Measurements from ENCODE around the gene C2orf81. TPM values are rescaled to one million over a fixed set of nuclear protein-coding genes. Genes with fewer than 3 reads are reported as not detected.
A peak's percentile ranks its signal among the peaks of the same experiment; 100 is the strongest.

Gene C2orf81
- total and polyA plus RNA-seq, 8 donors: 0.87 to 6.5 (median 2.0) TPM

DNA sequence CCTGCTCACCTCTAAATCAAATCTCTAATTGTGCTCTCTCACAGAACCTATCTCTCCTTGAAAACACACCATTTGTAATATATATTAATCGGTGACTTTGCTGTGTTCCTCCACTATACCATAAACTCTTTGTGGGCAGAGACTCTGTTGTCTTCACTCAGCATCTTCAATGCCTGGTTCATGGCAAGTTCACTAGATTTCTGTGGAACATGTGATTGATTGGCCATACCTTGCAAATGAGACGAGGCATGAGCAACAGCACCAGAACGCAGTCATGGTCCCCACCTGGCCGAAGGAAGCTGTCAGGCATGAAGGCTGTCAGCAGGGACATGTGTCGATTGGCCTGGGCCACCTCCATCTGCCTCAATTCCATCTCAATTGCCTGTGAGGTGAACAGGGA is 52.9 kb downstream of the C2orf81 start:
- no peaks in the 10 kb centered on the region for H3K27me3 ChIP-seq
- H3K4me1 ChIP-seq: no peaks in the 10 kb centered on the region
- H3K36me3 ChIP-seq: peaks cover 9 to 75% (median 55%) of the 10 kb centered on the region in 3 donors
- no peak for FAIRE-seq
- TF ChIP-seq CTCF (IDR thresholded peaks at IDR 0.05): no peak
- H3K9me3 ChIP-seq: no peaks in the 10 kb centered on the region
- DNase-seq: no peak
- WGBS, 2 donors: 90 to 94% methylated on average over 5 of the region's 5 CpGs
- no peak overlapping the region for H3K4me3 ChIP-seq
- ATAC-seq: no peak
- intact Hi-C loops (cut with DNase I): no loop called here
- no peak overlapping the region for H3K27ac ChIP-seq

DNA sequence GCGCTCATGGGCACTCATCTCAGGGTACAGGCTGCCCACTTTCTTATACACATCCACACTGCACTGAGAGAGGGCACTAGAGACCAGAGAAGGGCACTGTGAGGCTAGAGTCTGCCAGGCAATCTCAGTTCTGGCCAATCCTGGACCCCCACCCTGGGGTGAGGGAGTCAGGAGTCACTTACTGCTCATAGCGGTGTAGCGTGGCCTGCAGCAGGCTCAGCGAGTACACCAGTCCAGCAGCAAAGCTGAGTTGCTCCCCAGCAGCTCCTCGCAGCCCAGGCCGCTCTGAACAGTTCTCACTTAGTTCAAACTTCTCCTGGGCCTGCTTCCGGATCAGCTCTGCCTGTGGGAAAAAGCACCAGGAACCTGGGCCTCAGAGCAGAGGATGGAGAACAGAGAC is 53.6 kb downstream of the C2orf81 start:
- no peaks in the 10 kb centered on the region for H3K9me3 ChIP-seq
- intact Hi-C loops (cut with DNase I): no loop called here
- TF ChIP-seq CTCF (IDR thresholded peaks at IDR 0.05): no peak
- ATAC-seq (no peak), DNase-seq (no peak), FAIRE-seq (no peak)
- 97 to 98% methylated on average over 7 of the region's 7 CpGs for WGBS, 2 donors
- H3K4me3 ChIP-seq: no peak overlapping the region
- H3K36me3 ChIP-seq: peaks cover 11 to 82% (median 55%) of the 10 kb centered on the region in 3 donors
- H3K4me1 ChIP-seq: no peaks in the 10 kb centered on the region
- H3K27me3 ChIP-seq: no peaks in the 10 kb centered on the region
- H3K27ac ChIP-seq: no peak overlapping the region

DNA sequence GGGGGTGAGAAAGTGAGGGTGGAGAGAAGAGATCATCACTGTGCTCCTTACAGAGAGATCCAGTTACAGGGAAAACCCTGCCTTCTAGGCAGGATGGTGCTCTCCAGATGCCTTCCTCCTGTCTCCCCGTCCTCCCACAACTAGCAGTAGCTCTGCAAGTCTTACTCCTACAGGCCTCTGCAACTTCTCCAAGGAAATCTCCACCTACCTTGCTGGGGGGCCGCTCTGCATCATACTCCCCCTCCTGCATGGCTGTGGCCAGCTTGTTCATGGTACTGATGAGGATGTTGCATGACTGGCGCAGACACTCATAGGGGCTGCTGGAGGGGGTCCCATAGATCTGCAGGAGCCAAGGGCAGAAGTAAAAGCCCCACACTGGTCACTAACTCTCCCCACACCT is 55.4 kb downstream of the C2orf81 start:
- Histone ChIP-seq H3K27ac (no peak overlapping the region), H3K4me3 (no peak overlapping the region), H3K36me3 (peaks cover 11 to 98% (median 60%) of the 10 kb centered on the region in 3 donors), H3K4me1 (no peaks in the 10 kb centered on the region), H3K27me3 (no peaks in the 10 kb centered on the region), H3K9me3 (no peaks in the 10 kb centered on the region)
- no peak for ATAC-seq
- WGBS, 2 donors: 91 to 96% methylated on average over 3 of the region's 3 CpGs
- intact Hi-C loops (cut with DNase I): no loop called here
- TF ChIP-seq CTCF (IDR thresholded peaks at IDR 0.05): no peak
- FAIRE-seq: no peak
- no peak for DNase-seq

DNA sequence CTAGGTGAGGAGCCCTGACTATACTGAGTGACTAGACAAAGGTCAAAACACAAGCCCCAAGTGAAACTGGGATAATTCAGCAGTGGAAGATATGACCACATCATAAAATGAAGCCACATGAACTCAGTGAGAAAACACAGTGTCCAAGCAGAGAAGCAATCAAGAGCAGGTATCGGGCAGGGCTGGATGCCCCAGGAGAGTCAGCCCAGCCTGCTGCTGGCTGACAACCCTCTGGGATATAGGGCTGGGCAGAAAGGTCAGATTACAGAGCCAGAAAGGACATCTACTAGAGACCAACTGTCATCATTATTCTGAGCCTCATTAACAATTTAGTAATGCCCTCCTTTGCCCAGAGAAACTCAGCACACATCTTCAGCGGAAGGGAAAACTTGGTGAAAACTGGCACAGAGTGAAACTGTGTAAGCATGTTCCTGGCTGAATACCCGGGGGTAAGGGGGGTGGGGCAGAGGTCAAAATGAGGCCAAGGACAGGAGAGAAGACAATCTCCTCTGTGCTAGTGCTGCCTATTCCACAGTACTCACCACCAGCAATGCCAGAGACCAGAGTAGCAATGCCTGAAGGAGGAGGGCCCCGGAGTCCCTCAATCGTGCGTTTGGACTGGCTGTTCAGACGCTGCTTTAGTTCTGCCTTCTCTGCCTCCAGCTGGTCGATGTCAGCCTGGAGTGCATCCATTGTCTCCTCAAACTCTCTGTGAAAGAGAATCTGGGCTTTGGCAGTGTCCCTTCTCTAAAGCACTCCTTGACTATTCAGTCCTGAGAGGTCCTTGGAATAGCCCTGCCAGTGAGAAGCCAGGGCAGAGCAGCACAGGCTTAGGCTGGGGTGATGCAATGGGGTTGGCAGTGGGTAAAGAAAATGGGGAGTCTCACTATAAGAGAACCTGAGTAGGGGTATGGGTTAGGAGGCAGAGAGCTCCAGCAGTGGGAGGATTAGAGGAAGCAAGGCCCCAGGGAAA is 56.6 kb downstream of the C2orf81 start:
- TF ChIP-seq CTCF (IDR thresholded peaks at IDR 0.05): no peak
- no peak for DNase-seq
- H3K4me3 ChIP-seq: no peak overlapping the region
- no peak for FAIRE-seq
- peaks cover 11 to 95% (median 66%) of the 10 kb centered on the region in 3 donors for H3K36me3 ChIP-seq
- H3K27ac ChIP-seq: no peak overlapping the region
- 73 to 75% methylated on average over 8 of the region's 8 CpGs for WGBS, 2 donors
- ATAC-seq: peak in 1 of 4 donors; percentile 28
- no peaks in the 10 kb centered on the region for H3K4me1 ChIP-seq
- intact Hi-C loops (cut with DNase I): no loop called here
- H3K27me3 ChIP-seq: no peaks in the 10 kb centered on the region
- H3K9me3 ChIP-seq: no peaks in the 10 kb centered on the region

Other genes with a start within 250 kb of the C2orf81 start
- 10 to 100 TPM; 16.1 to 53.3 (median 25.8) TPM for gene MOB1A, start 242.7 kb downstream of the C2orf81 start, total RNA-seq
- gene MOB1A, start 242.7 kb downstream of the C2orf81 start, polyA plus RNA-seq: 10 to 100 TPM in 1 of 2 donors, 1 to 10 TPM in 1; 7.8 to 12.2 TPM
- gene MTHFD2, start 223.0 kb downstream of the C2orf81 start, total RNA-seq: 100 to 1,000 TPM in 1 of 6 donors, 10 to 100 TPM in 5; 23.7 to 288 (median 31.9) TPM
- 10 to 100 TPM; 10.2 to 14.3 TPM for gene MTHFD2, start 223.0 kb downstream of the C2orf81 start, polyA plus RNA-seq
- 1 to 10 TPM in 5 of 6 donors, under 1 TPM in 1; 0.60 to 2.2 (median 1.4) TPM for gene SLC4A5, start 78.2 kb downstream of the C2orf81 start, total RNA-seq
- gene SLC4A5, start 78.2 kb downstream of the C2orf81 start, polyA plus RNA-seq: 1 to 10 TPM; 1.2 to 1.8 TPM
- 10 to 100 TPM; 37.7 to 64.3 (median 48.1) TPM for gene DCTN1, start 41.3 kb downstream of the C2orf81 start, total RNA-seq
- 10 to 100 TPM; 75.9 to 84.7 TPM for gene DCTN1, start 41.3 kb downstream of the C2orf81 start, polyA plus RNA-seq
- 1 to 10 TPM; 3.1 to 6.2 (median 3.7) TPM for gene WDR54, start 111 bp upstream of the C2orf81 start, total RNA-seq
- gene WDR54, start 111 bp upstream of the C2orf81 start, polyA plus RNA-seq: 10 to 100 TPM in 1 of 2 donors, 1 to 10 TPM in 1; 6.6 to 22.8 TPM
- gene RTKN, start 20.3 kb upstream of the C2orf81 start, total RNA-seq: 10 to 100 TPM; 20.7 to 45.5 (median 29.7) TPM
- gene RTKN, start 20.3 kb upstream of the C2orf81 start, polyA plus RNA-seq: 10 to 100 TPM; 63.4 to 63.7 TPM
- gene INO80B, start 33.5 kb upstream of the C2orf81 start, total RNA-seq: 10 to 100 TPM; 17.1 to 38.8 (median 28.3) TPM
- 10 to 100 TPM; 51.8 to 68.7 TPM for gene INO80B, start 33.5 kb upstream of the C2orf81 start, polyA plus RNA-seq
- 10 to 100 TPM; 29.1 to 50.4 (median 37.4) TPM for gene WBP1, start 36.8 kb upstream of the C2orf81 start, total RNA-seq
- gene WBP1, start 36.8 kb upstream of the C2orf81 start, polyA plus RNA-seq: 100 to 1,000 TPM in 1 of 2 donors, 10 to 100 TPM in 1; 85.8 to 149 TPM
- gene MOGS, start 43.8 kb upstream of the C2orf81 start, total RNA-seq: 10 to 100 TPM; 27.7 to 49.5 (median 36.6) TPM
- 10 to 100 TPM; 47.1 to 59.9 TPM for gene MOGS, start 43.8 kb upstream of the C2orf81 start, polyA plus RNA-seq
- 10 to 100 TPM; 37.6 to 60.0 (median 39.4) TPM for gene MRPL53, start 51.1 kb upstream of the C2orf81 start, total RNA-seq
- 10 to 100 TPM; 52.3 to 54.6 TPM for gene MRPL53, start 51.1 kb upstream of the C2orf81 start, polyA plus RNA-seq
- 10 to 100 TPM in 1 of 6 donors, 1 to 10 TPM in 5; 4.9 to 11.6 (median 5.7) TPM for gene CCDC142, start 61.4 kb upstream of the C2orf81 start, total RNA-seq
- gene CCDC142, start 61.4 kb upstream of the C2orf81 start, polyA plus RNA-seq: 10 to 100 TPM in 1 of 2 donors, 1 to 10 TPM in 1; 5.7 to 14.0 TPM
- gene TTC31, start 61.5 kb upstream of the C2orf81 start, total RNA-seq: 10 to 100 TPM; 10.1 to 17.2 (median 11.3) TPM
- gene TTC31, start 61.5 kb upstream of the C2orf81 start, polyA plus RNA-seq: 10 to 100 TPM; 18.1 to 21.2 TPM
- 1 to 10 TPM in 3 of 6 donors, under 1 TPM in 3; 0.21 to 2.3 (median 0.85) TPM for gene LBX2, start 78.0 kb upstream of the C2orf81 start, total RNA-seq
- 1 to 10 TPM; 1.3 TPM for gene LBX2, start 78.0 kb upstream of the C2orf81 start, polyA plus RNA-seq
- gene PCGF1, start 86.1 kb upstream of the C2orf81 start, total RNA-seq: 10 to 100 TPM in 4 of 6 donors, 1 to 10 TPM in 2; 8.8 to 14.9 (median 11.0) TPM
- gene PCGF1, start 86.1 kb upstream of the C2orf81 start, polyA plus RNA-seq: 10 to 100 TPM; 14.2 to 16.4 TPM
- gene TLX2, start 92.8 kb upstream of the C2orf81 start, total RNA-seq: not detected
- gene TLX2, start 92.8 kb upstream of the C2orf81 start, polyA plus RNA-seq: under 1 TPM in 1 of 2 donors, not detected in 1; 0.12 TPM
- under 1 TPM in 1 of 6 donors, not detected in 5; 0.16 TPM for gene DQX1, start 104.6 kb upstream of the C2orf81 start, total RNA-seq
- under 1 TPM; 0.07 to 0.15 TPM for gene DQX1, start 104.6 kb upstream of the C2orf81 start, polyA plus RNA-seq
- 10 to 100 TPM; 62.1 to 91.0 (median 67.9) TPM for gene AUP1, start 108.1 kb upstream of the C2orf81 start, total RNA-seq
- 100 to 1,000 TPM; 246 to 258 TPM for gene AUP1, start 108.1 kb upstream of the C2orf81 start, polyA plus RNA-seq
- 10 to 100 TPM in 4 of 6 donors, 1 to 10 TPM in 2; 8.5 to 17.6 (median 10.8) TPM for gene HTRA2, start 108.3 kb upstream of the C2orf81 start, total RNA-seq
- 10 to 100 TPM; 16.9 to 24.3 TPM for gene HTRA2, start 108.3 kb upstream of the C2orf81 start, polyA plus RNA-seq
- 1 to 10 TPM in 4 of 6 donors, under 1 TPM in 2; 0.35 to 7.5 (median 1.2) TPM for gene LOXL3, start 132.3 kb upstream of the C2orf81 start, total RNA-seq
- 1 to 10 TPM; 2.0 TPM for gene LOXL3, start 132.3 kb upstream of the C2orf81 start, polyA plus RNA-seq
- 10 to 100 TPM in 1 of 6 donors, 1 to 10 TPM in 5; 5.7 to 14.0 (median 7.4) TPM for gene DOK1, start 133.1 kb upstream of the C2orf81 start, total RNA-seq
- 1 to 10 TPM; 7.1 to 8.5 TPM for gene DOK1, start 133.1 kb upstream of the C2orf81 start, polyA plus RNA-seq
- under 1 TPM; 0.13 to 0.66 (median 0.27) TPM for gene M1AP, start 226.7 kb upstream of the C2orf81 start, total RNA-seq
- gene M1AP, start 226.7 kb upstream of the C2orf81 start, polyA plus RNA-seq: under 1 TPM; 0.11 to 0.45 TPM
- 1 to 10 TPM; 1.9 to 5.9 (median 3.1) TPM for gene SEMA4F, start 232.6 kb upstream of the C2orf81 start, total RNA-seq
- 1 to 10 TPM; 1.9 to 2.9 TPM for gene SEMA4F, start 232.6 kb upstream of the C2orf81 start, polyA plus RNA-seq

Measured in pancreas (tissue), 10 donors.